NCI-H1694 (cell line): ENCODE measurements around the gene GUCD1.
A peak's percentile ranks its signal among the peaks of the same experiment; 100 is the strongest.

Experiments
- DNase-seq: peaks from one replicate; lab custom pipeline; 2025; lab: John Stamatoyannopoulos, UW

GUCD1 gene

GRCh38 chr22:24526191-24526590 lies 28.7 kb downstream of the GUCD1 start:
- DNase-seq = no peak

DNA sequence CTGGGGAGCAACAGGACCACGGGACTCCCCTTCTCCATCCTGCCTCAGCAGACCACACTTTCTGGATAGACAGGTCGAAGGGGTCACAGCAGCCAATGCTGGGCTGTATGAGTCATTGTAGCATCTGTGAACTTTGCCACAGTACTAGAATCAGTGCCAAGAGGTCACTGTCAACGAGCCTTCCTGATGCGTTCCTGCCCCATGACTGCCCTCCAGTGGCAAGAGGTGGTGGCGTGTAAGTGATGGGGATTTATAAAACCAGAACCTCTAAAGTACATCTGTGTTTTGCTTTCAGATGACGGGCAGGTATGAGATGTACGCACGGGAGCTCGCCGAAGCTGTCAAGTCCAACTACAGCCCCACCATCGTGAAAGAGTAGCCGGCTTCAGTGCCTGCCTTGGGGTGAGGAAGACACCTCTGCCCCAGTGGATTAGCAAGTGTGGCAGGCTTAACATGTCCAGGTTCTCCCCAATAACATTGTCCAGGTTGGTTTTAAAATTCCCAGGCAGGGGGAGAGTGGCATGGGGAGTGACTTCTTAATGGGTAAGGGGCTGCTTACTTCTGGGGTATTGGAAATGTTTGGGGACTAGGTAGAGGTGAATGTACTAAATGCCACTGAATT lies 29.4 kb downstream of the GUCD1 start:
- peak; percentile 70 for DNase-seq

DNA sequence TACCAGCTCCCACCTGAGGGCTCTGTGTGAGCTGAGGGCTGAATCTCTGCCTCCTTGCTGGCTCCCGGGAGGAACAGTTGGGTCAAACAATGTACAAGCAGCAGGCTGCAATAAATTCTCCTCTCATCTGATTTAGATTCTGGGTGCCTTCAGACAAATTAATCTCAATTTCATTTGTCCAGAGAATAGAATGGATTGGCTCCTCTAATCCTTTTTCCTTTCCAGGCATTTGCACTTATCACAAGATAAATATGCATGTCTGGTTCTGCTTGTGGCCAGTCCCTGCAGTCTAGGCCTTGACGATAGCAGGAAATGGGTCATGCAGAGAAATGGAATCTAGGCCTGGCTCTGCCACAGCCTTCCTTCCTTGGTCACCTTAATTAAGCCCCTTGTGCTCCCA lies 31.1 kb downstream of the GUCD1 start:
- no peak for DNase-seq

GRCh38 chr22:24521791-24522245 lies 33.1 kb downstream of the GUCD1 start:
- DNase-seq = peak; percentile 44

GRCh38 chr22:24519496-24519895 lies 35.4 kb downstream of the GUCD1 start:
- DNase-seq = no peak

DNA sequence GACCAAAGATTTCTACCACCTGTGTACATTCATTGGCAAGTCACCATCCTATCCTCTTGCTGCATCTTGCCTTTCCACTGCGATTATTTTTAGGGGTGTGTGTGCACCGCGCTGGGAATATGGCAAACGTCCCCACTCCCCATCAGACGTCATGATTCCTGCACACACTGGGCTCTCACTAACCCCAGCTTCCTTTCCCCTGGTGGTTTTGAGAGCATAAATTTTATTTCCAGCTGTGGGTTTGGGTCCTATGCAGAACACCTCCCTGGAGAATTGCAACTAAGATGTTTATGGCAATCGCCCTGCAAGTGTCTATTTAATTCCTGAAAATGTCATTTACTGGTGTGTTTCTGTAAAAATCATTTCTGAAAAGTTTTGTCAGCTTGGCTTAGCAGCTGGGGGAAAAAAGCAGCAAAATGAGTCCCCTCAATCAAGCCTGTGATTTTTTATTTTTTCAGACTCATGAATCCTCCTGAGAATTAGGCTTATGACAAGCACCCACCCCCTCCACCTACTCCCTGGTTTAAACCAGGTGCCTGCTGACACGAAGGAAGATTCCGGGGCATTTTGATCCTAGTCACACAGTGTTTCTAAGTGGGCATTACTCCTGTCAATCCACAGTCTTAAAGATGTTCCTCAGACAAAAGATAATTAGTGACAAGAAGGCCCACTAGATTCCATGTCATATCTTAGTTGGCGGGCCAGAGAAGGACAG lies 36.0 kb downstream of the GUCD1 start:
- no peak for DNase-seq

- no peak for DNase-seq
Measured at GRCh38 chr22:24518228-24518627, 36.7 kb downstream of the GUCD1 start.

- DNase-seq = no peak
Measured at GRCh38 chr22:24517446-24517845, 37.5 kb downstream of the GUCD1 start.

GRCh38 chr22:24516301-24516737 lies 38.6 kb downstream of the GUCD1 start:
- DNase-seq = no peak

GRCh38 chr22:24515027-24515338 lies 40.0 kb downstream of the GUCD1 start:
- no peak for DNase-seq

- DNase-seq = no peak
Measured at GRCh38 chr22:24514241-24515026, 40.5 kb downstream of the GUCD1 start.

- no peak for DNase-seq
Measured at GRCh38 chr22:24513378-24514240, 41.3 kb downstream of the GUCD1 start.

- DNase-seq = no peak
Measured at GRCh38 chr22:24512043-24512442, 42.9 kb downstream of the GUCD1 start.

GRCh38 chr22:24510637-24511625 lies 44.0 kb downstream of the GUCD1 start:
- DNase-seq = no peak

GRCh38 chr22:24507716-24508115 lies 47.2 kb downstream of the GUCD1 start:
- DNase-seq = no peak

GRCh38 chr22:24506802-24507438 lies 48.0 kb downstream of the GUCD1 start:
- DNase-seq = no peak

GRCh38 chr22:24504956-24505736 lies 49.8 kb downstream of the GUCD1 start:
- DNase-seq = no peak

DNA sequence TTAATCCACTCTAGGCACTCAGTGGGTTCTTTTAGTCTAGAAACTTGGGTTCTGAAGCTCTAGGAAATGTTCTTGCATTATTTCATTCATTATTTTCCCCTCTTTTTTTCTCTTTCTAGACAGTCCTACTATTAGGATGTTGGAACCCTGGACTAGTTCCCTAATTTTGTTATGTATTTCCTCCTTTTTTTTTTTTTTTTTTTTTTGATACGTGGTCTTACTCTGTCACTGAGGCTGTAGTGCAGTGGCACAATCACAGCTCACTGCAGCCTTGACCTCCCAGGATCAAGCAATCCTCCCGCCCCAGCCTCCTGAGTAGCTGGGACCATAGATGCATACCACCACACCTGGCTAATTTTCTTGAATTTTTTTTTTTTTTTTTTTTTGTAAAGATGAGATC lies 50.4 kb downstream of the GUCD1 start:
- DNase-seq = no peak

- no peak for DNase-seq
Measured at GRCh38 chr22:24503843-24504338, 51.0 kb downstream of the GUCD1 start.
